Activated CD4-positive, alpha-beta memory T cell treated with anti-CD3 and anti-CD28 coated beads for 36 hours (primary cell): ENCODE results near the gene VAV2. TPM values are rescaled to one million over a fixed set of nuclear protein-coding genes. Genes with fewer than 3 reads are reported as not detected.

Source experiments
- CTCF ChIA-PET: fragments of 350-600 bp; sonication (Branson Sonifier 250); formaldehyde crosslinking; loops from one replicate; lab custom pipeline; 2021; ENCODE audit warnings: antibody characterized with exemption, inconsistent platforms; lab: Charles Lee
- POLR2A ChIA-PET: fragments of 350-600 bp; sonication (Branson Sonifier 250); formaldehyde crosslinking; loops from one replicate; lab custom pipeline; 2021; ENCODE audit warnings: antibody characterized with exemption; lab: Charles Lee
- DNase-seq: peaks from one replicate; pipeline ENCODE4 v3.0.0-alpha.2; 2020
- H3K27ac Mint-ChIP-seq: one replicate; pipeline ENCODE4 v1.8.0; 2021; ENCODE audit warnings: mixed read lengths
- H3K27me3 Mint-ChIP-seq: one replicate; pipeline ENCODE4 v1.8.0; 2021; ENCODE audit warnings: mixed read lengths
- H3K36me3 Mint-ChIP-seq: one replicate; pipeline ENCODE4 v1.8.0; 2021; ENCODE audit warnings: mixed read lengths
- H3K4me1 Mint-ChIP-seq: one replicate; pipeline ENCODE4 v1.8.0; 2021; ENCODE audit warnings: low read depth, mixed read lengths
- H3K4me3 Mint-ChIP-seq: one replicate; pipeline ENCODE4 v1.8.0; 2021; ENCODE audit warnings: mild to moderate bottlenecking, mixed read lengths
- H3K9me3 Mint-ChIP-seq: one replicate; pipeline ENCODE4 v1.8.0; 2021; ENCODE audit warnings: mixed read lengths
- intact Hi-C: fragments of 100-400 bp; cut with micrococcal nuclease; formaldehyde crosslinking; loops from one replicate; pipeline ENCODE4 v1.15.1; 2023
- total RNA-seq, 2 experiments: library from RNA; stranded (reverse); gene quantifications; one replicate each; pipeline ENCODE4 v1.2.3, GENCODE V29; 2021

The VAV2 gene
- total RNA-seq, 2 experiments from 2014 or later = 4.5 to 5.3 TPM

DNA sequence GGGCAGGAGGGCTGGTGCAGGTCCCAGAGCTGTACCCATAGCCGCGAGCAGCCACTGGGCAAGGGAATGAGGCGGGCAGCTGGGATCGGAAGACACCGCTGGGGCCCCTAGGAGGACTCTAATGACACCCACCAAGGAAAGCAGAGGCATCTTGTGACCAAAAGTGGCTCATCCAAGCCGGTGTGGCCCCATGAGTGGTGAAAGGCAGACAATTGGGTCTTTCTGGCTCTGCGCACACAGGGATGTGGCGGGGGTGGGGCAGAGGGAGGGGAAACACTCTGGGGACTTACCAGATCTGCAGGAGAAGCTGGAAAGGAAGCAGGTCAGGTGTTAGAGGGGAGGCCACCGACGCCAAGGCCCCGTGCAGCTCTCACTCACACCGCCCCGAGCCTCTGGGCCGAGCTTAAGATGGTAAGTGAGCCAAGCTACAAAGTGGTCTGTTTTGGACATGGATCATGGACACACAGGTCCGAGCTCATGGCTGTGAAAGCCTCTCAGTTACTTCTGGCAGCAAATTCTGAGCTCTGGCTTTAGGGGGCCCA is 211.6 kb downstream of the VAV2 start:
- no peak overlapping the region for H3K27ac Mint-ChIP-seq
- CTCF ChIA-PET = interaction anchor here (1.0 to 3.9 kb wide), 5 partner anchors 10 to 214 kb away, joined by 3 to 118 read pairs (median 5); no protein-coding TSS in a partner anchor

DNA sequence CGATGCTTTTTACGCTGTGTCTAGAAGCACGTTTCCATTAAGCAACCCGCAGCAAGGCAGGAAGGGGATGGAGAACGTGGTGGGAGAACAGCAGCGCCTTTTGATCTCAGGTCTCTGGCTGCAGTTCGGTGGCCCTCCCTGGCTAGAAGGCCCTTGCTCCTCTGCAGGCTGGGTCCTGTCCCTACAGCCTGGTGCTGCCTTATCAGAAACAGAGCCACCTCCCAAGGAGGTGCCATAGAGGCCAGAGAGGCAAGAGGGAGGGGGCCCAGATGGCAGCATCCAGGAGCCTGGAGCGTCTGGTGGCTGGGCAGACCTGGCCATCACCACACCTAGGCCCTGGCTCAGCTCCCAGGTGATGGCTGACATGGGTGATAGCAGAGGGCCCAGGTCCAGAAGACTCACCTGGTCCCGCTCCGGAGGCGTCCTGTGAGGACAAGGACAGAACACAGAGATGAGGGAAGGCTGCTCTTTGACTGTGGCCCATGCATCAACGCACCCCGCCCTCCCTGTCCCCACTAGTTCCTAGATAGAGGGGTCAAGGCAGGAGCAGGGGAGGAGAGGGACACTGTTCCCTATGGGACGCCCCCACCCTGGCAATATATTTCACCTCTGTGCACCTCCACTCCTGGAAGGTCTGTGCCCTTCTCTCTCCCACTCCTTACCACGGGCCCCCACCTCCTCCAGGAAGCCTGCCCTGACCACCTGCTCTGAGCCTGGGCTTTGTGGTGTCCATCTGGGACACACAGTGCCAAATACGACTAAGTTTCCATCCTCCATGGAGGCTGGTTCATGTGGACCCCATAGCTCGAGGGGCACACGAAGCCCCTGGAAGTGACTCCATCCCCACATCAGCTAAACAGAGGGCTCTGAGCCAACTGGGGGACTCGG is 212.4 kb downstream of the VAV2 start:
- intact Hi-C loops = no loop called here
- H3K27ac Mint-ChIP-seq = no peak overlapping the region
- peaks cover 2% of the 10 kb centered on the region for H3K9me3 Mint-ChIP-seq
- ChIA-PET CTCF (interaction anchor here (1.1 to 3.9 kb wide), 5 partner anchors 11 to 215 kb away, joined by 3 to 118 read pairs (median 13); no protein-coding TSS in a partner anchor), POLR2A (no interaction called here)
- peaks cover 2% of the 10 kb centered on the region for H3K36me3 Mint-ChIP-seq
- H3K4me3 Mint-ChIP-seq = no peak overlapping the region
- no peaks in the 10 kb centered on the region for H3K27me3 Mint-ChIP-seq
- DNase-seq = no peak
- H3K4me1 Mint-ChIP-seq = no peaks in the 10 kb centered on the region

More for the DNA sequence above, 211.6 kb downstream of the VAV2 start:
- no peaks in the 10 kb centered on the region for H3K9me3 Mint-ChIP-seq
- no peaks in the 10 kb centered on the region for H3K36me3 Mint-ChIP-seq
- intact Hi-C loops = no loop called here
- H3K27me3 Mint-ChIP-seq = no peaks in the 10 kb centered on the region
- no peak overlapping the region for H3K4me3 Mint-ChIP-seq
- POLR2A ChIA-PET = no interaction called here
- no peaks in the 10 kb centered on the region for H3K4me1 Mint-ChIP-seq
- no peak for DNase-seq

DNA sequence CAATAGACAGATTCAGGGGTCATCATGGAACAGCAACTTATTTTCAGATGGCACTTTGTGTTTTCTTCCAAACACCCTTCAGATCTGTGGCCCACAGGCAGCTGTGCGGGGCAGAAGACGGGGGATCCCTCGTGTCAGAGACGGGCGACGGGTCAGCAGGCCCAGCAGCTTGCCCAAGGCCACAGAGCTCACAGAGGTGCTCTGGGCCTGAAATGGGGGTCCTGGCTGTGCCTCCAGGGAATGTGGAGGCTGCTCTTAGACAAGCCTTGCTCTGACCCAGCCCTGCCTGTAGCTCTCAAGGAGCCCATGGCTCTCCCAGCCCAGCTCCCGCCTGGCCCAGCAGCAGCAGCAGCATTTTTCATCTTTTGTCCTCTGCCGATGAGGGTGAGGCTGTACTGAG is 213.0 kb downstream of the VAV2 start:
- ChIA-PET CTCF (interaction anchor here (0.7 to 1.6 kb wide), 2 partner anchors 36 to 215 kb away, joined by 3 to 14 read pairs; no protein-coding TSS in a partner anchor), POLR2A (no interaction called here)
- H3K9me3 Mint-ChIP-seq = peaks cover 8% of the 10 kb centered on the region
- H3K36me3 Mint-ChIP-seq = peaks cover 6% of the 10 kb centered on the region
- H3K4me3 Mint-ChIP-seq = no peak overlapping the region
- no peak overlapping the region for H3K27ac Mint-ChIP-seq
- DNase-seq = no peak
- no peaks in the 10 kb centered on the region for H3K4me1 Mint-ChIP-seq
- intact Hi-C loops = no loop called here
- no peaks in the 10 kb centered on the region for H3K27me3 Mint-ChIP-seq

DNA sequence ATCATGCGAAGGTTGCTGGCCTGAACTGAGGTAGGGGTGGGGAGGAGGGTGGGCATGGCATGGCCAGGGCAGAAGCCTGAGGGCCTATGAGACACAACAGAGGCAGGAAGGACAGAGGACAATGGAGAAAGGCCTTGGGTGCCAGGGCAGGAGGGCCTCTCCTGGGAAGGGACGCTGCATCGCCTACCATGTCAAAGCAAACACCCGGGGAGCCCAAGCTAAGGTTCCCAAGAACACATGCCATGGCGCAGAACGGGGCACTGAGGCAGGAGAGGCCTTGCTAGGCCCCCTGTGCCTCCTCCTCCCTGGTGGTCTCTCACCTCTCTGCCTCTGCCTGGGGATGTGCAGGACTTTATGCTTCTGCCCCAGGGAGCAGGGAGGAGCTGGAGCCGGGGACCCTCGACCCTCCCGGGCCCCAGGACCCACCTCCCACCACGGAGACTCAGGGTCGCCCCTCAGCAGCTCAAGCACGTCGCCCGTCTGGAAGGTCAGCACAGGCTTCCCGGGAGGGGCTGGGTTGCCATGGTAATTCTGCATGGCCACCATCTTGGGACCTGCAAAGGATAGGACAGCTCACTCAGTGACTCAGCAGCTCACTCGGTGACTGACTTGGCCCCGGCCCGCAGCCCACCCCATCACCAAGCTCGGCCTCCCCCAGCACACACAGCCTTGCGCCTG is 213.6 kb downstream of the VAV2 start:
- POLR2A ChIA-PET = no interaction called here

DNA sequence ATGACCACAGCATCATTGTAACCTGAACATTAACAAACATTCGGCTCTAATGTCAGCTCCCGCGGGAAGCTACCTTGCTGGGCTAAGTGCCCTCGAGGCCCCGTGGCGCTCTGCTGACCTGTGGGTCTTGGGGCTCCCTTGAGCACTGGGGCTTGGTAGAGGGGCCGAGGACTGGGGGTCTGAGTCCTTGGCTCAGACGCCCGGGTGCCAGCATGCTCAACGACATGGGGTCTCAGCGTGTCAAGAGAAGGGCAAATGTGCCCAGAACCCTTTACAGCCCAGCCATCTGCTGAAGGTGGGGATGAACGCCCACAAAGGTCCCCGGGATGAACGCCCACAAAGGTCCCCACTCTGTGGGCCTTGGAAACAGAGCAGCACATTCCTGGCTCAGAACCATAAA is 214.3 kb downstream of the VAV2 start:
- ChIA-PET CTCF (interaction anchor here (1.1 to 1.6 kb wide), 3 partner anchors 27 to 216 kb away, joined by 3 to 14 read pairs (median 3); no protein-coding TSS in a partner anchor), POLR2A (no interaction called here)
- Mint-ChIP-seq H3K4me3 (no peak overlapping the region), H3K4me1 (no peaks in the 10 kb centered on the region), H3K27ac (no peak overlapping the region), H3K36me3 (peaks cover 6% of the 10 kb centered on the region), H3K27me3 (no peaks in the 10 kb centered on the region), H3K9me3 (peaks cover 16% of the 10 kb centered on the region)
- DNase-seq = no peak
- intact Hi-C loops = no loop called here

More for the DNA sequence above, 213.6 kb downstream of the VAV2 start:
- intact Hi-C loops = no loop called here
- Mint-ChIP-seq H3K9me3 (peaks cover 13% of the 10 kb centered on the region), H3K4me3 (no peak overlapping the region), H3K36me3 (peaks cover 6% of the 10 kb centered on the region), H3K27me3 (no peaks in the 10 kb centered on the region), H3K4me1 (no peaks in the 10 kb centered on the region), H3K27ac (no peak overlapping the region)
- DNase-seq = no peak
- CTCF ChIA-PET = interaction anchor here (0.7 to 1.6 kb wide), 3 partner anchors 28 to 215 kb away, joined by 3 to 14 read pairs (median 3); no protein-coding TSS in a partner anchor

DNA sequence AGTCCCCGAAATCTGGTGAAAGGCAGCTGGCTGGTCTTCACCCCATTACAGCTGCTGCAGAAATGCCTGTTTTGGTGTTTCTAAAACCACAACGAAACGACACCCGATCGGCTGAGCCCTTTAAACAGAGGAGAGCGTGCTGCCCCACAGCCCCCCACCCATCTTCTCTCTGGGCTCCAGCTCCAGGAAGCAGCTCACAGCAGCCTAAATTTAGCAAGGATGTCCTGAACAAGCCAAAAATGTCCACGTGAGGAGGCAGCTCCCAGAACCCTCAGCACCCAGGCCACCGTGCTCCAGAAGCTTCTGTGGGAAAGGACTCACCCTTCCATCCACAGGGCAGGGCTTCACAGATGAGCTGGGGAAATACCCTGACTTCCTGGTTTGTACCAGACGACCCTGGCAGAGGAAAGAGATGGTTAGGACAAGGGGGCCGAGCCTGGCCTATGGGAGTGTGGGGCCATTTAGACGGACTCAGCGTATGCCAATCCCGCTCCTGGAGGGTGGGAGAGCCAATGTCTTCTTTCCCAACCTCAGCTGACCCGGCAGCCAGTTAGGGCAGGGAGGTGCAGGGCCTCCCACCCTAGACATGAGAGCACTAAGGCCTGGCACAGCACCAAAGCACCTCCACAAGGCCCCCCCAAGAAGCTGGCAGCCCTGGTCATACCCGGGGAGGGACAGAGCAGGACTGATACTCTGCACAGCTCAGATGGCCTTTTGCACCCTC is 214.9 kb downstream of the VAV2 start:
- no peak for DNase-seq
- Mint-ChIP-seq H3K27ac (no peak overlapping the region), H3K4me1 (no peaks in the 10 kb centered on the region), H3K27me3 (no peaks in the 10 kb centered on the region), H3K4me3 (no peak overlapping the region), H3K36me3 (peaks cover 6% of the 10 kb centered on the region), H3K9me3 (peaks cover 16% of the 10 kb centered on the region)
- intact Hi-C loops = no loop called here
- ChIA-PET CTCF (interaction anchor here (1.1 to 1.2 kb wide), 3 partner anchors 27 to 217 kb away, joined by 3 to 4 read pairs (median 3); no protein-coding TSS in a partner anchor), POLR2A (no interaction called here)

DNA sequence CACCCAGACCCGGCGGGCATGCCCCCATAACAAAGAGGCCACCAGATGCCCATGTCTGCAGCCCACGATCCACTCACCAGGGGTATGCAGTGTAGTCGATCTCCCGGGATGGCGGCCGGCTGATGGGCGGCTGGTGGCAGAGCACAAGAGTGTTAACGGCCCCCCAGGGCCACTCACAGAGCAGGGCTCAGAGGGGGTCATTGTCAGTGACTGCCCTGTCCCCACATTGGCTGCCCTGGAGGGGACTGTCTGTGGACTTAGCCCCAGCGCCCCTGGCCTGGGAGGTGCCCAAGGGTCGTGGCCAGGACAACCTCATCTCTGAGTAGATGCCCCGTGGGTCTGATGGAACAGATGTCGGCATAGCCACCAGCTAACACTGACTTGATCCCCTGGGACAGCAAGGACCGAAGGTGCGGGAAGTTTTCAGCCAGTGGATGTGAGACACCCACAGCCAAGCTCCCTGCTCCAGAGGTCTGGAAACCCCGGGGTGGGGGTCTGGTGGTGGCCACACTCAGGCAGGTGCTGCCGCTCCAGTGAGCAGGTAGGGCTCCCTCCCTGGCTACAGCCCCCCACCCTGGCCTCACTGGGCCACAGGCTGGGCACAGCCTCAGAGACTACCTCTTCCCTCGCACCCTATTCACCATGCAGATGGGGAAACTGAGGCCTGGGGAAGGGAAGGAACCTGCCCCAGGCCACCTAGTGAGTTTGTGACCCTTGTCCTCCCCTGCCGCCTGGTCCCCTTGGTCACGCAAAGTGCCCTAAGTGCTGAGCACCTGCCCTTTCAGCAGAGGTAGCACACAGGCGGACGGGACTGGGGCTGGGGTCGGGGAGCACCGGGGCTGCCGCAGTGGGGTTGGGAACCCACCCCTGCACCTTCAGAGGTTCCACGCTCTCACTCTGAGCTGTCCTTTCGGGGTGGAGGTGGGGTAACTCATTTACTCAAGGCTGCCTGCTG is 215.9 kb downstream of the VAV2 start:
- intact Hi-C loops = no loop called here
- ChIA-PET CTCF (interaction anchor here (1.1 to 1.2 kb wide), 2 partner anchors 33 to 218 kb away, joined by 3 to 4 read pairs; no protein-coding TSS in a partner anchor), POLR2A (no interaction called here)
- Mint-ChIP-seq H3K36me3 (peaks cover 6% of the 10 kb centered on the region), H3K9me3 (peaks cover 16% of the 10 kb centered on the region), H3K27me3 (no peaks in the 10 kb centered on the region), H3K4me3 (no peak overlapping the region), H3K4me1 (no peaks in the 10 kb centered on the region), H3K27ac (no peak overlapping the region)
- DNase-seq = no peak

DNA sequence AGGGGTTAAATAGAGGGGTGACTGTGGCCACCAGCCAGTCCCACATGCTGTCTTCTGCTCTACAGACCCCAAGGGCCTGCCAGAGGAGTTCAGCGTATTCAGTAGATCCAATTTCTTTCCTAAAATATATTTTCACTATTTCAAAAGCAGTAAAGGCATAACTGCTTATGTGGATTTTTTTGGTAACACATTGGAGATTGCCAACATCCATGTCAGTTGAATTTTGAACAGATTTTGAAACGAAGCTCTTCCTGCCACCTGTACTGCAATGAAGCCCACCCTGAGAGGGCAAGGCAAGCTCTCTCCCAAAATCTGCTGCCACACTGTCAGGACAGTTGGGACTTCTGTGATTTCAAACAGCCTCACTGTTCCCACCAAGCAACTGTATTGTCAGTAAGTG is 216.8 kb downstream of the VAV2 start:
- Mint-ChIP-seq H3K4me3 (no peak overlapping the region), H3K4me1 (no peaks in the 10 kb centered on the region), H3K36me3 (peaks cover 6% of the 10 kb centered on the region), H3K9me3 (peaks cover 16% of the 10 kb centered on the region), H3K27ac (no peak overlapping the region), H3K27me3 (no peaks in the 10 kb centered on the region)
- ChIA-PET POLR2A (no interaction called here), CTCF (no interaction called here)
- intact Hi-C loops = no loop called here
- no peak for DNase-seq

DNA sequence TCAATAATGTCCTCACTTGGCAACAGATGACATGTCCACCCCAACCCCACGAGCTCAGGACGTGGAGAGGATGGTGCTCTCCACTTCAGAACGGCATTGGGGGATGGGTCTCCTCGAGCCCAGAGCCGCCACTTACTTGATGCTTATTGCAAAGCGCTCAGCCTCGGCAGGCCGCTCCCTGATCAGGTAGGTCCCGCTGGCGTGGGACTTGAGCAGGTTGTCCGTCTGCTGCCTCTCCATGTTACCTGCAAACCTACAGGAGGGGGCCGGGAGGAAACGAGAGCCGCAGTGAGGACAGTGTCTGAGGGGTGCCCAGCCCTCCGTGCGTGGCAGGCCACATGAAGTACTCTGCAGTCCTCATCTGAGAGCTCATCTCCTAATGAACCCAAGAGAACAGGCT is 217.3 kb downstream of the VAV2 start:
- H3K9me3 Mint-ChIP-seq = peaks cover 16% of the 10 kb centered on the region
- intact Hi-C loops = no loop called here
- POLR2A ChIA-PET = no interaction called here
- peaks cover 6% of the 10 kb centered on the region for H3K36me3 Mint-ChIP-seq
- CTCF ChIA-PET = no interaction called here
- no peaks in the 10 kb centered on the region for H3K27me3 Mint-ChIP-seq
- H3K4me3 Mint-ChIP-seq = no peak overlapping the region
- no peak for DNase-seq
- H3K4me1 Mint-ChIP-seq = no peaks in the 10 kb centered on the region
- no peak overlapping the region for H3K27ac Mint-ChIP-seq

DNA sequence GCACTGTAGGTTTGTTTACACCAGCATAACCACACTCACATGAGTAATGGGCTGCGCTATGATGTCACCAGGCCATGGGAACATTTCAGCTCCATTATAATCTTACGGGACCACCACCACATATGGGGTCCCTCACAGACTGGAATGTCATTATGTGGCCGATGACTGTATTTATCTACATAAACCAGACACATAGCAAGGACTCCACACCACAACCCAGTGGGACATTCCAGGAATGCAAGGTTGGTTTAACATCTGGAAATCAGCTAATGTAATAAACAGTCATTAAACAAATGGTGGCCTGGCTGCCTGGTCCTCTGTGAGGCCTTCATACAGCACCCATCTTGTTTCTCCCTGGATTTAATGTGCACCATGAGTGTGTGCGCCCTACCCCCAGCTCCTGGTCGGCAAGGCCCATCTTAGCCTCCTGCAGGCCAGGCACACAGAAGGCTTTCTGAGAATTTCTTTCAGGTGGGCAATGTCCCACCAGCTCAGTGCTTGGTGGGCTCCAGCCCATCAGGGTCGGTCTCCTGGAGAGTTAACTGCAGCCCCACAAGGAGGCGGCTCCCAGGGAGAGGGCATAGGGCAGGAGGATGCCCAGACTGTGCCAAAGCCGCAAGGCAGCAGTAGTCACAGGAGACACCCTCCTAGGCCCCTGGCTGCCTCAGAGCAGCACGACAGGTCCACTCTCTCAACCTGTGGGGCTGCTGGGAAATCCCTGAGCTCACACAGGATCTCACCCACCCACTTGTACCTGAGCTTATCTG is 218.1 kb downstream of the VAV2 start:
- H3K4me1 Mint-ChIP-seq = no peaks in the 10 kb centered on the region
- H3K9me3 Mint-ChIP-seq = peaks cover 16% of the 10 kb centered on the region
- no peak for DNase-seq
- CTCF ChIA-PET = interaction anchor here (1.1 to 1.7 kb wide), 2 partner anchors 8 to 221 kb away, joined by 3 to 6 read pairs; no protein-coding TSS in a partner anchor
- no peak overlapping the region for H3K4me3 Mint-ChIP-seq
- H3K27ac Mint-ChIP-seq = no peak overlapping the region
- POLR2A ChIA-PET = no interaction called here
- H3K36me3 Mint-ChIP-seq = peaks cover 6% of the 10 kb centered on the region
- no peaks in the 10 kb centered on the region for H3K27me3 Mint-ChIP-seq
- intact Hi-C loops = no loop called here
